MM.1S (cell line): Measurements from ENCODE around the gene TBC1D14.

Experiments used
- EZH2 ChIP-seq: fragments of 300-600 bp; sonication (generic); optimal IDR thresholded peaks from 2 replicates; pipeline ENCODE3; 2017; ENCODE audit warnings: low read depth, mild to moderate bottlenecking, antibody characterized with exemption, low read length, mixed read lengths
- TF ChIP-seq, protein P1 (sequence below): fragments of 300-600 bp; sonication (generic); IDR thresholded peaks from 2 replicates; pipeline ENCODE4 v1.5.1; 2016; ENCODE audit warnings: antibody characterized with exemption, low read length, mixed read lengths

- TF ChIP-seq, protein P1, sequence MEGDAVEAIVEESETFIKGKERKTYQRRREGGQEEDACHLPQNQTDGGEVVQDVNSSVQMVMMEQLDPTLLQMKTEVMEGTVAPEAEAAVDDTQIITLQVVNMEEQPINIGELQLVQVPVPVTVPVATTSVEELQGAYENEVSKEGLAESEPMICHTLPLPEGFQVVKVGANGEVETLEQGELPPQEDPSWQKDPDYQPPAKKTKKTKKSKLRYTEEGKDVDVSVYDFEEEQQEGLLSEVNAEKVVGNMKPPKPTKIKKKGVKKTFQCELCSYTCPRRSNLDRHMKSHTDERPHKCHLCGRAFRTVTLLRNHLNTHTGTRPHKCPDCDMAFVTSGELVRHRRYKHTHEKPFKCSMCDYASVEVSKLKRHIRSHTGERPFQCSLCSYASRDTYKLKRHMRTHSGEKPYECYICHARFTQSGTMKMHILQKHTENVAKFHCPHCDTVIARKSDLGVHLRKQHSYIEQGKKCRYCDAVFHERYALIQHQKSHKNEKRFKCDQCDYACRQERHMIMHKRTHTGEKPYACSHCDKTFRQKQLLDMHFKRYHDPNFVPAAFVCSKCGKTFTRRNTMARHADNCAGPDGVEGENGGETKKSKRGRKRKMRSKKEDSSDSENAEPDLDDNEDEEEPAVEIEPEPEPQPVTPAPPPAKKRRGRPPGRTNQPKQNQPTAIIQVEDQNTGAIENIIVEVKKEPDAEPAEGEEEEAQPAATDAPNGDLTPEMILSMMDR, result no peak
- no peak for TF ChIP-seq EZH2
These were observed 25.2 kb upstream of the TBC1D14 start for GRCh38 chr4:6884341-6884870.
